Measurements from ENCODE around the gene MRPS10.
A peak's percentile ranks its signal among the peaks of the same experiment; 100 is the strongest.
"Not testable (repeated sequence)": the region's sequence is repeated elsewhere in the genome, so short reads cannot be mapped to it uniquely, and the experiment has no call there.

MRPS10 gene

DNA sequence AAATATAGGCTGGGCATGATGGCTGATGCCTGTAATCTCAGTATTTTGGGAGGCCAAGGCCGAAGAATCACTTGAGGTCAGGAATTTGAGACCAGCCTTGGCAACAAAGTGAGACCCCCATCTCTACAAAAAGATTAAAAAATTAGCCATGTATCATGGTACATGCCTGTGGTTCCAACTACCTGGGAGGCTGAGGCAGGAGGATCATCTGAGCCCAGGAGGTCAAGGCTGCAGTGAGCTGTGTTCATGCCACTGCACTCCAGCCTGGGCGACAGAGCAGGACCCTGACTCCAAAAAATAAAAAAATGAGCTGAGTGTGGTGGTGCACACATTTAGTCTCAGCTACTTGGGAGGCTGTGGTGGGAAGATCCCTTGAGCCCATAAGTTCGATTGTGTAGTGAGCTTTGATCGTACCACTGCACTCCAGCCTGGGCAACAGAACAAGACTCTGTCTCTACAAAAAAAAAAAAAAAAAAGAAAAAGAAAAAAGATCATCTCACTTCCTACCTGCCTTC is 12.8 kb downstream of the MRPS10 start:
- no peak for DNase-seq

DNA sequence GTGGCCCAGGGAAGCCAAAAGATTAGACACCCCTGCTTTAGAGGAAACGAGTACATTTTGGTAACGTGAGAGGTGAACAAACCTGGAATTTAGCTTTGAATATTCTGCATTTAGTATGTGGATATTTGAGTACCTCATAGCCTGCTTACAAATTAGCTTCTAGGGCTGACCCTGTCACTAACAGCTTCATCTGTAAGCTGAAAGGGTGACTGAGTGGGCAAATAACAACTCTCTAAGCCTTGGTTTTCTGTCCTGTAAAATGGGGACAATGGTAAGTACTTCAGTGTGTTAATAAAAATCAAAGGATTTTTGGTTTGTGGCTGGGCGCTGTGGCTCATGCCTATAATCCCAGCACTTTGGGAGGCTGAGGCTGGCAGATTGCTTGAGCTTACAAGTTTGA is 14.5 kb downstream of the MRPS10 start:
- DNase-seq, result no peak

DNA sequence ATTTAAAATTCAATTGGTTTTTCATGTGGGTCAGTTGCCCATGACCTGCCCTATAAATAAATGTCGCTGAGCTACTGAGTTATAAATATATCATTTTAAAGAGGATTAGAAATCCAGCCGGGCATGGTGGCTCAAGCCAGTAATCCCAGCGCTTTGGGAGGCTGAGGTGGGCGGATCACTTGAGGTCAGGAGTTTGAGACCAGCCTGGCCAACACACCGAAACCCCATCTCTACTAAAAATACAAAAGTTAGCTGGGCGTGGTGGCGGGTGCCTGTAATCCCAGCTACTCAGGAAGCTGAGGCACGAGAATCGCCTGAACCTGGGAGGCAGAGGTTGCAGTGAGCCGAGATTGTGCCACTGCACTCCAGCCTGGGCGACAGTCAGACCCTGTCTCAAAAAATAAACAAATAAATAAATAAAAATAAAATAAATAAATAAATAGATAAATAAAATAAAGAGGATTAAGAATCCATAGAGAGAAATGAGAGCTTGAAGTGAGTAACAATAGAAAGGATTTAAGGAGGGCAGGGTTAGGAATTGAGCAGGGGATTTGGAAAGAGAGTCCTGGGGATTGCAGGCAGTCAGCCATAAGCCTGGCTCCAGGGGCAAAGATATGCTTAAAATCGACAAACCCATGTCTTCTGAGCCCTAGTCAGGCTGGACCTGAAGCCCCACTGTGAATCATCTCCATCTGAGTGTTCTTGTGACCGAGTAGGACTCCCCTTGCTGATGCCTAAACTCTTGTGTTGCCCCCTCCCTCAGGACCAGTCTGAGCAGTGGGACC is 15.3 kb downstream of the MRPS10 start:
- not testable (repeated sequence) for DNase-seq

DNA sequence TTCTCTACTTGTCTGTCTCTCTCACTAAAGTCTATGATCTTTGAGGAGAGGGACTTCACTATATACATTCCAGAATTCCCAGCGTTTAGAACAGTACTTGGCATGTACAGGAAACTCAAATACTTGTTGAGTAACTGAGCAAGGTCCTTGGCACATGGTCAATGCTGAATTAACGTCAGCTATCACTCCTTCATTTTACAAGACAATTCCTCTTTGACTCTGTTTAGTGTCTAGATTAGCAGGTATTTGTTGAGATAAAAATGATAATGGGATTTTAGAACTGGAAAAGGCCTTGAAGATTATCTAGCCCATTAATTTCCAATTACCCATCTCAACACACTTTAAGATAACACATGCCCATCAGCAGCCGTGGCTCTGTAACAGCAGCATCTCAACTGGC is 16.3 kb downstream of the MRPS10 start:
- no peak for DNase-seq

DNA sequence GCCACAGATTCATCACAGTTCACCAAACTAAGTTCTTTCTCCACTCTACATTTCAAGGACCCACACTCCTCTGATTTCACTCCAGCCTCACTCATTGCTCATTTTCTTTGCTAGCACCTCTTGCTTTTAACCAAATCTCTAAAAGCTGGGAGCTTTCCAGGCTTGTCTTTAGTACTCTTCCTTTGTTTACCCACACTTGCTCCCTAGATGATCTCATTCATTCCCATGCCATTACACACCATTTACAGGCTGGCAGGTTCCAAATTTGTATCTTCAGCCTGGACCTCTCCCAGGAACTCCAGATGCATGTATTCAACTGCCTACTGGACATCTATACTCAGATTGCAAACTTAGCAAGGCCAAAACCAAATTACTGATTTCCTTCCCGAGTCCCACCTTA is 17.6 kb downstream of the MRPS10 start:
- no peak for DNase-seq

DNA sequence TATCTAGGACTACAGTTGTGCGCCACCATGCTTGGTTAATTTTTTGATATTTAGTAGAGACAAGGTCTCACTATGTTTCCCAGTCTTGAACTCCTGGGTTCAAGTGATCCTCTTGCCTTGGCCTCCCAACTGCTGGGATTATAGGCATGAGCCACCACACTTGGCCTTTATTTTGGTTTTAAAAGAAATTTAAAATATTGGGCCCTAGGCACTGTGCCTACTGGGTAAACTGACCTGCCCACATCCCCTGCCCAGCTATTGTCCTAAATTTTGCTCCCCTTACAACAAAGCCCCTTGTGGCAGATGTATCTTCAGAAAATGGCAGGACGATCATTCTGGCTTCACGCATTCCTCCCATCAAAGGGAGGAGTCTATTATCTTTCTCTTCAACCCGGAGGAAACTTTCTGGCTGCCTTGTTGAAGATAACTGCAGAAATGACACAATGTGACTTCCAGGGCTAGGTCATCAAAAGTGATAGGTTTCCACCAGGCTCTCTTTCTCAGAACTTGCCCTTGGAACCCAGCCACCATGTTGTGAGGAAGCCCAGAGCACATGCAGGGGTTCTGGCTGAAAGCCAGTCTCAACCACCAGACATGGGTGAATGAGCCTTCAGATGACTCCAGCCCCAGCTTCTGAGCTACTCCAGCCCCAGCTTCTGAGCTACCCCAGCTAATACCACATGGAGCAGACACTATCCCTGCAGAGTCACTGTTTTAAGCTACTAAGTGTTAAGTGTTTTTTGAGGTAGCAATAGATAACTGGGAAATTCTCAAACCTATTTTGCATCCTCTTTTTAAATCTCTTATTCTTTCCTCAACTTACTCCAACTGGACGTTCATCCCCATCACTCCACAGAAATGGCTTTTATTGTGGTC is 18.3 kb downstream of the MRPS10 start:
- DNase-seq, result no peak

DNA sequence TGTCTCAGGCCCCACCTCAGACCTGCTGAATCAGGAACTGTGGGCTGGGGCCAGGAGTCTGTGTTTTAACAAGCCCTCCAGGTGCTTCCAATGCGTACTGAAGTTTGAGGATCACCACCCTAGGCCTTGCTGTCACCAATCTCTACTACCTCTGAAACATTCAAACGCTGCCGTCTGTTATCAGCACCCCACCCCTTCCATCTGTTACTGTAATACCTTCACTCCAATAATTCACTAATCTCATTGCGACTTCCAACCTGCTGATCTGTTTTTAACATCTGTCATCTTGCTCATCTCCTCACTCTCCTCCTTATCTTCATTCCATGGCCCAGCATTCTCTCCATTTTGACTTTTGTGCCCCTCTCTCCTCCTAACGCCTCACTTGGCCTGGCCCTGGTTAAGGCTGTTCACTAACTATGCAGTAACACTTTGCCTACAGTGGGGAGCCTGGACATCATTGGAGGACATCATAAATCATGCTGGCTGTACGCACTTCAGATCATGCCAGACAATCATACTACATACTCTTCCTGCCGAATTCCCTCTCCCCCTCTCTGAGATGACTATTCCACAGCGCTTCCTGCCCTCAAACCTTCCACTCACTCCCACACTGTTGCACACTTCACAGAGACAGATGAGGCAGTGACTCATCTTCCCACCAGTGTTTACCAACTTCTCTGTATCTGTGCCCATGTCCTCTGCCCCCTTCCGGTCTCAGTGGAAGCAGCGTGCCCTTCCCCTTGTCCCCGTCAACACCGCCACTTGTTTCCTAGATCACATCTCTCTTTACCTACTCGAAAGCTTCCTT is 19.9 kb downstream of the MRPS10 start:
- peak; percentile 67 for DNase-seq

DNA sequence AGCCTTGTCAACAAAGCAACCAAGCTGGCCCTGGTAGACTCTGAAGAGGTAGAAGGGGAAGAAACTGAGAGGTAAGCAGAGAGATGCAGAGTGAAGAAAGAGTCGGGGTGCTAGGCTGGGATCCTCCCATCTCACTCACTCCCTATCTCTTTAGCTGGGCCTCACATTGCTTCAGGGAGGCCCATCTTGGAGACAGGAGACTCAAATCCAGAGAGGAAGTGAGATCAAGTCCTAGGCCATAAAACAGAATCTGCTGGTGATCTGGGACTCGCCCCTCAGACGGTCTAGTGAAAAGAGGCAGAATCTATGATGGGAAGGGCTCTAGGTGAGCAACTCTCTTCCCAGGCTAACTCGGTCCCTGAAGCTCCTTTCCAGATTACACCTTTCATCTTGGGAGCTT is 22.2 kb downstream of the MRPS10 start:
- DNase-seq, result no peak

DNA sequence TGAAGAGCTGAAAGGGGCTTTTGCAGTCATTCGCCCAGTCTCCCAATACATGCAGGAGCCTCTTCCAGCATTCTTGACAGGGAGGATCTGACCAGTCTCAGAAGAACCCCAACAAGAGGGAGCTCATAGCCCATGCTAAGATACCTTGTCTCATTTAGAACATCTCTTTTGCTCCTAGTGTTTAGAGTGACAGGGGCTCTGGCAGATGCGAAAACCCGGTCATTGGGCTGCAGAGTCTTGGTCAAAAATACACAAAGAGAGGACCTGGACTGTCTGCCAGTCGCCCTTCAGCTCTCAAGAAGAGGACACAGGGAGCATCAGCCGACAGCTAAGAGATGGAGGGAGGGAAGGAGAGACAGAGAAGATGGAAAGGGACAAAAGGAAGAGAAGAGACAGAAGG is 23.6 kb downstream of the MRPS10 start:
- no peak for DNase-seq

DNA sequence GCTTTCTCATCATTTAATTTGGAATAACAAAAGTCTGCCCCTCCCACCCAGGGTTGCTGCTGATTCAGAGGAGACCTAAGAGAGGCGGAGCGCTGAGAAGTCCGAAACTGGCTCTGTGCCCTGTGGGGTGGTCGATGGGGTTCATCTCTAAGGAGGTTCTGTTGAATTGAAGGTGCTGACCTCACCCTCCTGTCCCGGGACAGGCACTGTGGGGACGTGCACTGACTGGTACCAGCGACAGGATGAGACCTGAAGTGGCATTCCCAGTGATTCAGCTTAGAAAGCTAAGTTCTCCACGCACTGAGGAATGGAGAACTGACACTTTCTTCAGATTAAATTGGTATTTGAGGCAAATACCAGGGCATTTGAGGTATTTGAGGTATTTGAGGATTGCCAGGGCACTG is 24.2 kb downstream of the MRPS10 start:
- DNase-seq, result no peak

DNA sequence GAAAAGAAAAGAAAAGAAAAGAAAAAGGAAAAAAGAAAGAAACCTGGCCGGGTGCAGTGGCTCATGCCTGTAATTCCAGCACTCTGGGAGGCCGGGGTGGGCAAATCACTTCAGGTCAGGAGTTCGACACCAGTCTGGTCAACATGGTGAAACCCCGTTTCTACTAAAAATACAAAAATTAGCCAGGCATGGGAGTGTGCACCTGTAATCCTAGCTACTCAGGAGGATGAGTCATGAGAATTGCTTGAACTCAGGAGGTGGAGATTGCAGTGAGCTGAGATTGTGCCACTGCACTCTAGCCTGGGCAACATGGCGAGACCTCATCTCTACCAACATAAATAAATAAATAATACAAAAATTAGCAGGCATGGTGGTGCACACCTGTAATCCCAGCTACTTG is 25.3 kb downstream of the MRPS10 start:
- not testable (repeated sequence) for DNase-seq

DNA sequence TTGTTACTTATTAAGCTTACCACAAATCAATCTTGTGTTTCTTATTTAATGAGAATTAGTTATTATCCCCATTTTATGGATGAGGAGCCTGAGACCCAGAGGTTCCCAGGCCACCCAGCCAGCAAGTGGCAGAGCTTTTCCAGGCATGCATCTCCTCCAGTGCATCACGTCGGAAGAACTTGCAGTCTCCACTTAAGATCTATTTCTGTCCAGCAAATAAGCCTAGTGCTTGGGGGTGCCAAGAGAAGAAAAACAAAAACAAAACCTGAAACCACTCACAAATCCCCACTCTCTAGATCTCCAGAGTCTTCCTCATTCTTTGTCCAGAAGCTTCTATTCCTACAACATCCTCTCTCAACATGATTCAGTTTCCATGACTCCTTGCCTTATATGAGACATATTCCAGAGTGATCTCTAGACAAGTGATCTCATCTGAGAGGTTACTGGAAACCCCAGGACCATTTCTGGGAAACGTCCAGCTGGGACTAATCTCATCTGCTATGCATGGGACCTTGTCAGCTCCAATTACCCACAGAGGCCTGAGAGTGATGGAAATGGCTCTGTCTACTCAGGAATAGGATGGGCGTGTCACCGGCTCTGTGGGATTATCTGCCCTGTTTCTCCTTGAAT is 27.0 kb downstream of the MRPS10 start:
- no peak for DNase-seq

DNA sequence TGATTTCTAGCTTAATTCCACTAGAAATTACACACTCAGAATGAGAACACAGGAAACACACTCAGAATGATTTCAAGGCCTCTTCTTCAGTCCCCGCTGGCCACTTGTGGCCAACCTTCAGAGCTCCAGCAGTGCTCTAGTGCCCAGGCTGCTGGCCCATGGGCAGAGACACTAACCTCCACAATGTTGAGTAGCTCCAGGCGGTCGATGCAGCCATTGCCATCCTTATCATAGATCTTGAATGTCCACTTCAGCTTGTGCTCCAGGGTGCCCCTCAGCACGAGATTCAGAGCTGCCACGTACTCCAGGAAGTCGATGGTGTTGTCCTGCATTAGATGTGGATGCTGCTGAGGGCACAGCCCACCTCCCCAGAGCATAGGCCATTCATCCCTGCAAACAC is 29.3 kb downstream of the MRPS10 start:
- no peak for DNase-seq

DNA sequence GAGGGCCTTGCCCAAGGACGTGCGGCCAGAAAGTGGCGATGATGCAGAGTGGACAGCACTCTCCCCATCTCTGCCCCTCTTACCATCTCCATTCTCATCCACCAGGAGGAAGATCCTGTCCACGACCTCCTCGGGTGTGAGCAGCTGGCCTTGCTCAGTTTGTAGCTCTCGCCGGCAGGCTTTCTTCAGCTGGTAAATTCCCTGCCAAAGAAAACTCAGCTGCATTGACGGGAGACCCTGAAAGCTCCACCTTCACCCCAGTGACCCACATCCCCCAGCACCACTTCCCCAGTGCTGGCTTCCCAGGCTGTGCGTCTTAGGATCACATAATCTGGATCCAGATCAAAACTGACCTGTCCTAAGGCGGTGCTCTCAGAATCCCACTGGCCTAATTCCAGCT is 32.1 kb downstream of the MRPS10 start:
- DNase-seq, result no peak

DNA sequence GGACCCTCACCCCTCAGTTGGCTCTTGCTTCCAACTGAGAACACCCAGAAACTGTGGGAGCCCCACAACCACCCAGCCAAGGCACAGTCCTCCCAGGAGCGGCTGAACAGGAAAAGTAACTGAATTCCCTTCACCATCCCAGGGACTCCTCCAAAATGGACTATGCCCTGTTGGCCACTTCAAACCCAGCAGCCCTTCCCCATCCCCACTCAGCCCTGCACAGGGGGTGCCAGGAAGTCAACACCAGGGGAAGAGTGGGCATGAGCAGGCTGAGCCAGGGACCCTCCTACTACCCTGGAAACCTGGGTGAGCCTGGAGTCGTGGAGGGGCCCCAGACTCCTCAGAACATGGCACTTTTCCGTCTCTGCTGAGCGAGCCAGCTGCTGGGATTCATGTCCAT is 33.2 kb downstream of the MRPS10 start:
- no peak for DNase-seq

DNA sequence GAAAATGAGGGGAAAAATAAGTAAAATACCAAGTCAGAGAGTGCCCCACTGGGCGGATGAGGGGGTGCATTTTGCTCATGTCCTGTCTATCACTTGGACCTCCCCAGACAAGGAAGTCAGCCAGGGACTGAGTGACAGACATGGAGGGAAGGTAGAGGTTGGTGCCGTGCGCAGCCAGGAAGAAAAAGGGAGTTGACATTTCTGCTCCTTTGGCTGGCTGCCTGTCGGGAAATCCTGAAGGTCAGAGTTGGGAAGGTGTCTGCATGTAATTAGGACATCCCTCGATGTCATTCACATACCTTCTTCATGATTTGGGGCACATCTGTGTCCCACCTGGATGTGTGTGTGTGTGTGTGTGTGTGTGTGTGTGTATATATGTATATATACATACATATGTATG is 35.6 kb downstream of the MRPS10 start:
- DNase-seq, result no peak

DNA sequence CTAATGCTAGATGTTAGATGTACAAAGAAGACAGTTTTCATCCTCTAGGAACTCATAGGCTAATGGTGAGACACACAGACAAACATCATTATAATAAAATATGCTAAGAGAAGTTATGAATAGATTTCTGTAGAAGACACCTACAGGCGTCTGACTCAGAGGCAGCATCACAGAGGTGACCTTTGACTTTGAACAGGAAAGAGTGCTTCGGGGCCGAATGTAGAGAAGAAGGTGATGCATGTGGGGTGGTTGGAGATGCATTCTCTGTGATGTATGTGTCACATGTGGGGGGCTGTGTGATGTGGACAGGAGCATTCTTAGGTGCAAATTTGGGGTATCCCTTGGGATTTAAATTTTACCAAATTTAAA is 37.7 kb downstream of the MRPS10 start:
- DNase-seq, result no peak

DNA sequence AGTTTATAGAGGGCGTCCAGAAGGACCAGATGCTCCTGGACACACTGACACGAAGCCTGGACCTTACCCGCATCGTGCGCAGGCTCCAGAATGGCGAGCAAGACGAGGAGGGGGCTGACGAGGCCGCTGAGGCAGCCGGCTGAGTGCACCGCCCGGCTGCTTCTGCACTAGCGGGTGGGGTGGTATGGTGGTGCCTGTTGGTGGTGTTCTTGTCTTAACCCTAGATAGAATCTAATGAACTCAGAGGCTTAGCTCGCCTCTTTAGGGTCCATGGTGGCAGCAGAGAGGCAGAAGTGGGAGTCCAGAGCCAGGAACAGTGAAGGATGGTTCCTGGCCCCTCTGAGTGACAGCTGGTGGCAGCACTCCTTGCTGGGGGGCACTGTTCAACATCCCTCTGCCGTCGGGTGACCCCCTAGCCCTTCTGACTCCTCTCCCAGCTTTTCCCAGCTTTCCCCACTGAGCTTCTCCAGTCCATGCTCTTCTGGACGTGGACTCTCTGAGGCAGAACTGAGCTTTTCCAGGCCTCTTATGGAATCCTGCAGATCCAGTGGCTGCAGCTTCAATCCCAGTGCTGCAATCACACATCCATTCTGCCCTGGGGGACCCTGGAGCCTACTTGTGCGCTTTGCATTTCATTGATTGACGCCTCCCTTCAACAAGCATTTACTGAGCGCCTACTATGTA is 38.3 kb downstream of the MRPS10 start:
- DNase-seq, result no peak

DNA sequence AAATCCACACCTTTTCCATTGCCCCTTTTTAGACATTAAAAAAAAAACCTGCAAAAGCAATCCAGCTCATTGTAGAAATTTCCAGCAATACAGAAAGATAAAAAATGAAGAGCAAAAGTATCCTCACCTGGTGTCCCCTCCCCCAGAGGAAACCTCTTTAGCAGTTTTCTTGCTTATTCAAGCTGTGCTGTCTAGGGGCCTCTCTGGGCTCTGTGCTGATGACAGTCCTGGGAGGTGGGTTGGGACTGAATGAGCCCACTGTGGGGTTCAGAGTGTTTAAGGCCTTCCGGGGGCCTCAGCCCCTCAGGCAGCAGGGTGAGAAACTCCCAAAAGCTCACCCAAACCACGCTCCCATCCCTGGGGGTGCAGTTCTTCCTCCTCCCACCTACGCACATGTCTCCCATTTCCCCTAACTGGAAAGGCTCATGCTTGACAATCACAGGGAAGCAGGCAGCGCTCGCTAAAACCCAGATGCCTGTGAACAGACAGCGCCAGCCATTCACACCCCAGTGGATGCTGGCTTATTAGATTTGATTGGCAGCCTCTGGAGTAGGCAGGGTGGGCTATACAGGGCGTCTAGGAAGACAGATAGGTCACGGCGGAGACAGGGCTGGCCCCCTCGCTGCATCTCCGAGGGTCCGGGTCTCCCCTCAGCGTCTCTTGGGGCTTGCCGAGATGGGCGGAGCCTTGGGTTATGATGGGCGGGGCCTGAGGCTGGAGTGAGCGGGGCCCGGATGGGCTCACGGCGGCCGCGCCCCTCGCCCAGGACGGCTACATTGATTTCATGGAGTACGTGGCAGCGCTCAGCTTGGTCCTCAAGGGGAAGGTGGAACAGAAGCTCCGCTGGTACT is 39.9 kb downstream of the MRPS10 start:
- no peak for DNase-seq

DNA sequence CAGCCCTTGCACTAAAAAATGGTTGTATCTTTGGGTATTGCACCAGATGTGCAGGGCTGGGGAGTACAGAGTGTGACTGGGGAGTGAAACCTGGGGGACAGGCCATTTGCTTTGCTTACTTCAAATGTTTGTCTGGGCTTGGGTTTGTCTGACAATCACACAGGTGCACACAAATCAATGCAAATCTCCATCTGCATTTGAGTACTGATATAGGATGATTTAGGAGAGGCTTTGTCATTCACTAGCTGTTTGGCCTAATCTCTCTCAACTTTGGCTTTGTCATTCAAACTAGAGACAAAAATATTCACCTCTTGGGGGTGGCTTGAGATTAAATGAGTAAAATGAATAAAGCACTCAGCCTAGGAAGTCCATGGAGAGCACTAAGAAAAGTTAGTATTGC is 40.7 kb downstream of the MRPS10 start:
- no peak for DNase-seq

DNA sequence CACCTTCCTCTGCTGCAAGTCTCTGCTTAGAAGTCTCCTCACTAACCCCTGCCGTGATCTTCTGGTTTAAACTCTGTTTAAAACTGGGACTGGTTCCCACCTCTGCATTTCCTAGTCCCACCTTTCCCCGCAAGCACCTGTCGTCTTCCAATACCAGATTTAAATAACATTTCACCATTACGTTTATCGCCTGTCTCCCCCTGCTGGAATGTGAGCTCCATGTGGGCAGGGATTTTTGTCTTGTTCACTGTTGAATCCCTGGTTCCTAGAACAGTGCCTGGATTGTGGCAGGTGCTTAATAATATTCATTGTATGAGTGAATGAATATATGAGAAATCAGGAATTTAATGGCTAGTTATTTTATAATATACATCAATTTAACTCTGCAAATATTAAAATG is 41.8 kb downstream of the MRPS10 start:
- no peak for DNase-seq

Measured in inflammatory macrophage treated with lipopolysaccharide for 4 hours (primary cell).